ENCODE results near the gene NELFB.

NELFB gene

DNA sequence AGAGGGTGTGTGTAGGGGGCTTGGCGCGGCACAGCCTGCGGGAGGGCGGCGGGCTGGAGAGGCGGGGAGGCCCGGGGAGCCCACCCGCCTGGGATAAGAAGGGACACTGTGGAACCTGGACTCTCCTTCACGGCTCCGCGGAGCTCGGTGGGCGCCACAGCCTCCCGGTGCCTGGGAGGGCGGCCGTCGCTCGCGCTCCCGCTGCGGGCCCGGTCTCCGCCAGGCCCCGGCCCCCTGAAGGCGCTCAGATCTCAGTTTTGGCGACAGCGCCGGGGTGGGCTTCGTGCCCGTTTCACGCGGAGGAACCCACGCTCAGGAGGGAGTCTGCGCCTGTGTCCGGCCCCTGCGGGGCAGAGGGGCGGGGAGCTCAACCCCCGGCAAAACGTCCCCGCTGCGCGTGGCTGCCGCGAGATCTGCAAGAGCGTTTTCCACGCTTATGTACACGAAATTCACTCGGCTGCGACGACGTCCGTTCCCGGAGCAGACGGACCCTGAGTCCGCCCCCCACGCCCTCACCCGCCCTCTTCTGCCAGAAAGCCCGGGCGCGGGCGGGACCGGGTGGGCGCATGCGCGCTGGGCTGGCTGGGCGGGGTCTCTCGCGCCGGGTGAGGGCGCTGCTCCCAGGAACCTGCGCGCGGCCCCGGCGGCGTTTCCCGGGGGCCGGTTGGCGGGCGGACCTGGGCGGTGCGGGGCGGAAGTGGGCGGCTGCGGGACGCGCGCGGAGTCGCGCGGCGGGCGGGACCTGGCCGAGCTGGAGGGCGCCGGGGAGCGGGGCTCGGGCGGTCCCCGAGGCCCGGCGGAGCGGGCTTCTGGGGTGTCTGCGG, at the start of gene NELFB:
Gene NELFB (plus strand): TSS at position 704 of the 824 bp plus-strand sequence.
- peak; percentile 86 for DNase-seq (ENCODE audit: low read depth)

GRCh38 chr9:137206602-137207001, 48.5 kb upstream of the NELFB start:
- no peak for DNase-seq (ENCODE audit: low read depth)

DNA sequence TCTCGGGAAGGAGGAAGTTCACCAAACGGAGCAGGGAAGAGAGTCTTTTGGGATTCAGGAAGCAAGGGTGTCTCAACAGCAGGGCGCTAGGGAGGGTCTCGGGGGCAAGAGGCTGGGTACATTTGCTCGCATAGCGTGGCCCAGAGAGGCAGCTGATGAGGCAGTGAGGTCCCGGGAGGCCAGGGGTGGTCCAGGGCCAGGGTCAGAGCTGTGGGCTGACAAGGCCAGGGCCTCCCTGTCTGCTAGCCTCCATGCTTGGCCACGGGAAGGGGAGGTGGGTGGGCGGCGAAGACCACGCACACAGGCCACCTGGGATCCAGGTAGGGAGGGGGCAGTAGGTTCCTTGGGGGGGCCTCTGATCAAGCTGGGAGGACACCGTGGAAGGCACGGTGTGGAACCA, 43.6 kb upstream of the NELFB start:
- DNase-seq (ENCODE audit: low read depth) = no peak

DNA sequence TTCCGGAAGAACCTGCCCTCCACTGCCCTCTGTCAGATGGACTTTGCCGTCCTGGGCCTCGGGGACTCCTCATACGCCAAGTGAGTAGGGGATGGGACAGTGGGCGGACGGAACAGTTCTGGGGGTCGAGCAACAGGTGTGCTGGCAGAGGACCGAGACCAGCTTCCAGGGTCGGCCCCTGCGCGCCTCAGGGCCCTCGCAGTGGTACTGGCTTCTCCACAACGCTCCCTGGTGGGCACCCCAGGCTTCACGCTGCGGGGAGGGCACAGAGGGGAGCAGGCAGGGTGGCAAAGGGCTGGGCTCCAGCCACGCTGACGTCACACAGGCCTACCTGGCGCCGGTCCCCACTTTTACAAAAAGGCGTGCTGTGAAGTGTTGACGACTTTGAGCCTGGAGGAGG, 42.6 kb upstream of the NELFB start:
- no peak for DNase-seq (ENCODE audit: low read depth)

DNA sequence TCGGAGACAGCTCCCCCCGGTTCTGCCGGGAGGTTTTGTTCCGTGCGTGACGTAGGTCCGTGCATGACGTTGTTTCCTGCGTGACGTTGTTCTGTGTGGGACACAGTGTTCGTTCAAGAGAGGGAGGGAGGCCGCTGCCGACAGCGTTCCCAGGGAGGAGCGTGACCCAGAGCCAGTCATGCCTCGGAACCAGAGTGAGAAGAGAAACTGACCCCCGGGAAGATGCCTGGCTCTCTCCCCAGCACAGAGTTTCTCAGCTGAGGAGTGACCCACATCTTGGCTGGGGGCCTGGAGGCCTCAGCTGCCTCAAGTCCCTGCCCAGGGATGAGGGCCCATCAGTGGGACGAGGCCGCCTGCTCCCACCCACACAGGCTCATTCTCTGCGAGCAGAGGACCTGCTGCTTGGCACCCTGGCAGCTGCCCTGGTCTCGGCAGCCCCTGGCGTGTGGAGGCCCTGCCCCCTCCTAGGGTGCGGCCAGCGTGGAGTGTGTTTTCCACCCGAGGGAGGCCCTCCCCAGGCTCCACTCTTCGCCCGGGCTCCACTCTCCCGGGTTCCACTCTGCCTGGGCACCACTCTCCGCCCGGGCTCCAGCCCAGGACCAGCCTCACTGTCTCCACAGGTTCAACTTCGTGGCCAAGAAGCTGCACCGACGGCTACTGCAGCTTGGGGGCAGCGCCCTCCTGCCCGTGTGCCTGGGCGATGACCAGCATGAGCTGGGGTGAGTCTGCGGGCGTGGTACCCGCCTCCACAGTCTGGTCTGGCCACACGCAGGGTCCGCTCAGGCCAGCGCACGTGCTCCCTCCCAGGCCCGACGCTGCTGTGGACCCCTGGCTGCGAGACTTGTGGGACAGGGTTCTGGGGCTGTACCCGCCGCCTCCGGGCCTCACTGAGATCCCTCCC, 41.7 kb upstream of the NELFB start:
- peak; percentile 28 for DNase-seq (ENCODE audit: low read depth)

GRCh38 chr9:137214620-137215019, 40.5 kb upstream of the NELFB start:
- DNase-seq (ENCODE audit: low read depth) = no peak

DNA sequence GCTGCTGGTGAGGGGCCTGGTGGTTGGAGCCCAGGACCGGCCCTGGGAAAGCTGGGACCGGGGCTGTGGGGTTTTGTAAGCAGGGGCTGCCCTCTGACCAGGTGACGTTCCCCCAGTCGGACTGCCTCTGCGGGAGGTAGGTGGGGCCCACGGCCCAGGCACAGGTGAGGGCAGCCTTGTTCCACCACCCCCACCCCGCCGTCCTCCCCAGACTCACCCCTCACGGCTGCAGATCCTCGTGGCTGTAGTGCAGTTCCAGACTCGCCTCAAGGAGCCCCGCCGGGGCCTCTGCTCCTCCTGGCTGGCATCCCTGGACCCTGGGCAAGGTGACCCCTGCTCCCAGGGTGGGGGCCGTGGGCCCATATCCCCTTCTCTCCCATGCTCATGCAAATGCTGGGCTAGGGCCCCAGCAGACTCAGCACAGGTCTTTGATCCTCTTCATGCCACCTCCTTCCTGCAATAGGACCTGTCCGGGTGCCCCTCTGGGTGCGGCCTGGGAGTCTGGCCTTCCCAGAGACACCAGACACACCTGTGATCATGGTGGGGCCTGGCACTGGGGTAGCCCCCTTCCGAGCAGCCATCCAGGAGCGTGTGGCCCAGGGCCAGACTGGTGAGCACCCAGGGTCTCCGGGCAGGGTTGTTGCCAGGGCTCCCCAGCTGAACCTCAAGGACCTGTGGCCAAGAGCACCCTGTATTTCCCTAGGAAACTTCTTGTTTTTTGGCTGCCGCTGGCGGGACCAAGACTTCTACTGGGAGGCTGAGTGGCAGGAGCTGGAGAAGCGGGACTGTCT, 39.7 kb upstream of the NELFB start:
- DNase-seq (ENCODE audit: low read depth) = no peak

DNA sequence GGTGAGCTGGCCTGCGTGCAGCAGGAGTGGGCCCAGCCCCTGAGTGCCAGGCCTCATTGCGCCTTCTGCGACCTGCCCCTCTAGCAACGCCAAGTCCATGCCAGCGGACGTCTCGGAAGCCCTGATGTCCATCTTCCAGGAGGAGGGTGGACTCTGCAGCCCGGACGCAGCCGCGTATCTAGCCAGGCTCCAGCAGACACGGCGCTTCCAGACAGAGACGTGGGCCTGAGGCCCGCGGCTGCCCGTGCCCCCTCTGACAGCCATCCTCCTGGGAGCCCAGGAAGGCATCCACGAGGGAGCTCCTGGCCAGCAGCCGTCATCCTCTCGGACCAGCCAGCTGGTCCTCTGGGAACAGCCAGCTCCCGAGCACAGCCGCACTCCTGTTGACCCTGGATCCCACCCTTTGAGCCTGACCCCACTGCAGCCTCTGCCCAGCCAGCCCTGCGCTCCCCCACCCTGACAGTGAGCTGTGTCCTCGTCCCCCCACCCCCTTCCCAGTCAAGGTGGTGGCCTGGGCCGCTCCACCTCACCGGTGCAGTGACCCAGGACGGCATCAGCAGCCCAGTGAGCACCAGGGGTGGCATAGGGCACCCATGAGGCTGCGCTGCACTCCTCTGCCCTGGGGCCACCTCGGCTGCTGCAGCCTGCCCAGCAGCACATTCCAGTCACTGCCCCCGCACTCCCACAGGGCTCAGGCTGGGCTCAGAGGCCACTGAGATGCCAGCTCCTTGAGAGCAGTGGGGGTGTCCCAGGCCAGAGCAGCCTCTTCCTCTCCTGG, 38.8 kb upstream of the NELFB start:
- no peak for DNase-seq (ENCODE audit: low read depth)

DNA sequence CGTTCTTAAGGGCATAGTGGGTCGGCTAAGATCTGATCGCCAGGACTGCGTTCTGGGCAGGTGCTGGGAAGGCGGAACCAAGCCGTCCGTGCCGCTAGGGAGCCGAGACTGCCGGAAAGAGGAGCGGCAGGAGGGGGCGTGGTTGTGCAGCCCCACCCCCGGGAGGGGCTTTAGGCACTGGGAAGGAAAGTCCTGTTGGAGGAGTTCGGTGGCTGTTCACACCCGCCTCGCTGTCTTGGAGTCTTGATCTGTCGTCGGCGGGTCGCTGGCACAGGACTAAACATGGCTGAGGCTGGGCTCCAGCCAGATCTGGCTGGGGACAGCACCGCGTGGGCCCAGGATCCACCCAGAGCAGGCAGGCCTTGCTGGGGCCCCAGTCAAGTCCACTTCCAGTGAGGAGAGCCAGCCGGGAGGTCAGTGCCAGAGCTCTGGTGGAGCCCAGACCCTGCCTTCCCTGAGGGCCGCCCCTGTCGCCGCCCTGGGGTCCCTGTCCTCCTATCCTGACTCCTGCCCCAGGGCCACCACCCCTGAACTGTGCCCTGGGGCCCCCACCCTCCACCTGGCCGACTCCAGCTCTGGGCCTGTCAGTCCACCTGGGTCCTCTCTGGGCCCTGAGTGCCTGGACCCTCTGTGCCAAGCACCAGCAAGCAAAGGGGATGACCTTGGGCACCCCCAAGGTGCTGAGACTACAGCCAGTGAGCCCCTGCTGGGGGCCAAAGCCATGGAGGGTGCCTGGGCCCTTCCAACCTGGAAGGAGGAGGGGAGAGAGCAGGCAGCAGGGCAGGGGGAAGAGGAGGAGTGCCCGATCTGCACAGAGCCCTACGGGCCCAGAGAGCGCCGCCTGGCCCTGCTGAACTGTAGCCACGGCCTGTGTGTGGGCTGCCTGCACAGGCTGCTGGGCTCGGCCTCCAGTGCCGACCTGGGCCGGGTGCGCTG, 37.6 kb upstream of the NELFB start:
- no peak for DNase-seq (ENCODE audit: low read depth)

DNA sequence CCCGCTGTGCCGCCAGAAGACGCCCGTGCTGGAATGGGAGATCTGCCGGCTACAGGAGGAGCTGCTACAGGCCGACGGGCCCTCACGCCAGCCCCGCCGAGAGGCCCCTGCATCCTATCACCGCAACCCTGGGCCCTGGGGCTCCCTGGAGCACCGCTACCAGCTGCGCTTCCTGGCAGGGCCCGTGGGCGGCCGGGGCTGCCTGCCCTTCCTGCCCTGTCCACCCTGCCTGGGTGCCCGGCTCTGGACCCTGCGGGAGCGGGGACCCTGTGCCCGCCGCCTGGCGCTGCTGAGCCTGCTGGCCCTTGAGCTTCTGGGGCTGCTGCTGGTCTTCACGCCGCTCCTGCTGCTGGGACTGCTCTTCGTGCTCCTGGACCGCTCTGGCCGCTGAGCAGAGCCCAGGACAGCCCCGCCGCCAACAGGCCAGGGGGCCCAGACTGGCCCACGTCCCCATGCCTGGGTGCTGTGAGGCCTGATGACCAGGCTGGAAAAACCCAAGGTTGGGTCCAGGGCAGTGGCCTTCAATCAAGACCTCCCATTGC, 36.8 kb upstream of the NELFB start:
- no peak for DNase-seq (ENCODE audit: low read depth)

- peak; percentile 56 for DNase-seq (ENCODE audit: low read depth)
Observed at GRCh38 chr9:137218754-137219271, 36.3 kb upstream of the NELFB start.

DNA sequence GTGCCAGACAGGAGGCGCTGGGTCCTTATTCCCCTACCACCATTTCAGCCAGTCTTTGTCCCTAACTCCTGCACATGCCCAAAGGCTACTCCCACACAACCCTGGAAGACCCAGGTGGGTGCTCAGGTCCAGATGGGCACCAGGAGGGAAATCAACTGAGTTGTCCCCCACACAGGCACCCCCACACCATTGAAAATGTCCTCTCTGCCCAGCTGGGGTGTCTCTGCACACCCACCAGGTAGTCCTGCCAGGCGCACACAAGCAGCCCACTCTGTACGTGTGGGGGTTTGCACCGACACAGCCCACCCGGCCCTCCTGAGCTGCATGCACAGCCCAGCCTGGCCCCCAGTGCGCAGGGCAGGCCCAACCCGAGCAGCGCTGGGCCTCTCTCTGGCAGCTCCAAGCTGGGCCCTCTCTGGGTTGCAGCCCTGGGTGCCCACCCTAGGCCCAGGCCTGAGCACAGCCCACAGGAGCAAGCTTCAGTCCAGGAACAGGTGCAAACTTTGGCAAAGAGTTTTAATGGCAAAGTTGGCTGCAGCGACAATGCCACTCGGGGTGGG, 35.3 kb upstream of the NELFB start:
- no peak for DNase-seq (ENCODE audit: low read depth)

- no peak for DNase-seq (ENCODE audit: low read depth)
Observed at GRCh38 chr9:137220317-137221094, 34.6 kb upstream of the NELFB start.

GRCh38 chr9:137221095-137221505, 34.0 kb upstream of the NELFB start:
- DNase-seq (ENCODE audit: low read depth) = no peak

DNA sequence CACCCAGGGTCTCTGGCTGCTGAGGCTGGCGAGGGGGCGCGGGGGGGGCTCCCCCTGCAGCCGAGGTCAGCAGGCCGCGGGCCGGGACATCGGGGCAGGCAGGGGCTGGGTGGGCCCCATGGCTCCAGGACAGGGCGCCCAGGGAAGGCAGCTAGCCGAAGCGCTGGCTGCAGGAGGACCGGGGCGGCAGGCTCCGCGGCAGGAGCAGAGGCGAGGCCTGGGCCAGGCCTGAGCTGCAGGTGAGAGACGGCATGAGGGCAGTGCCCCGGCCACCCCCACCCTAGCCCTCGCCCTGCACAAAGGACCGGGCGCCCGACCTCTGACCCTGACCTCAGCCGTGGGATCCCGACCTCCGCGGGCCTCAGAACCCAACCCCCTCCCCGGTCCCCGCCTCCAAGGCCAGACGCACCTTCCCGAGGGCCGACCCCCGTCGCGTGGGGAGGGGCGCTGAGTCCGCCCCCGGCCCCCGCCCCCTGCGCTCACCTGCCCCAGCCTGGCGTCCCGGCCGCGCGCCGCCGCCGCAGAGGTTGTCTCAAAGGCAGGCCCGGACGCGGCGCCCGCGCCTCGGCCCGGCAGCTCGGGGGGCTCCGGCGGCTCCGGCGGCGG, 33.5 kb upstream of the NELFB start:
- no peak for DNase-seq (ENCODE audit: low read depth)

DNA sequence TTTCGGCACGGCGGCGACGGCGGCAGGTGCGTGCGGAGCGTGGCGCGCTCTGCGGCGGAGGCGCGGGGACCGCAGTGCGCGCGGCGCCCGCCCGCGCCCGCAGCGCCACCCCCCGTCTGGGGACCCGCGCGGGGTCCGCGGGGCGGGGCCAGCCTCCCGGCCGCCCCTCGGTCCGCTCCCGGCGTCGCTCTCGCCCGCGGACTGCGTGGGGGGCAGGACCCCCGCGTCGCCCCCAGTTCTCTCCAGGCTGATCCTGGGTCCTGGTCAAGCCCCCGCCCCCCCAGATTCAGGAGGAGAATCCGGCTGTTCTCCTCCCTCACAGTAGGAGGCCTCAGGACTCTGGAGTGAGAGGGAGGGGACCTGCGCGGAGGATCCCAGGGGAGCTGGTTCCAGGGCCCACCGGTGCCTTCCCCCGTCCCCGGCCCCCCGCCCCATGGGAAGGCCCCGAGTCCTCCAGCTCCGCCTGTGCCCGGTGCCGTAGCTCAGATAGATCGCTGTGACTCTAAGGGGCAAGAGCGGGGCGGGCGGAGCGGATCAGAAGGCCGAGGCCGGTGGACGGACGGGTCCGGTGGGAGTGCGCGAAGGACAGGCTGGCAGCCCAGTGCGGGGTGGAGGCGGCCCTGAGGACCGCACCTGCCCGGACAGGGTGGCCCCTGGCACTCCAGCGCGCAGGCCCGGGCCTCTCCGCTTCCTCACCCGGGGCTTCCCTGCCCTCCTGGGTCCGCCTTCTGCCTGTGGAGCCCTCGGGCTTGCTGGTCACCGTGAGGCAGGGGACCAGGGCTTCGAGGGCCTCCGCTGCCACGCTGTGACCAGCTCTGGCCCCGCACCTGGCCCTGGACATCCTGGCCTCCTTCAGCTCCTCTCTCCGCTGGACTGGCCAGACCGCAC, 32.7 kb upstream of the NELFB start, which contains the start of gene RNF208:
Gene RNF208 (minus strand): TSS at position 51 of the 888 bp plus-strand sequence. CDS start 1,028 bp downstream, outside the sequence.
- peak; percentile 28 for DNase-seq (ENCODE audit: low read depth)
